ENCODE measurements around the gene UBL3. TPM values are rescaled to one million over a fixed set of nuclear protein-coding genes. Genes with fewer than 3 reads are reported as not detected.

Gene UBL3
- total RNA-seq, 1 experiment from 2014 or later, result 13.8 TPM

- no peaks in the 10 kb centered on the region for H3K9me3 Mint-ChIP-seq (ENCODE audit: low read depth, unreplicated experiment)
- TF ChIP-seq CTCF (IDR thresholded peaks at IDR 0.05; ENCODE audit: unreplicated experiment), result no peak
- H3K27me3 Mint-ChIP-seq (ENCODE audit: unreplicated experiment), result peaks cover 20% of the 10 kb centered on the region
- no TSS peak for BruUV-seq (replicated peaks)
- no peaks in the 10 kb centered on the region for H3K36me3 Mint-ChIP-seq (ENCODE audit: insufficient read depth, unreplicated experiment)
- no peak overlapping the region for H3K4me3 Mint-ChIP-seq (ENCODE audit: low read depth, unreplicated experiment)
- CTCF ChIA-PET, result no interaction called here
- no peaks in the 10 kb centered on the region for H3K4me1 Mint-ChIP-seq (ENCODE audit: low read depth, unreplicated experiment)
- no peak for DNase-seq
- intact Hi-C loops (cut with micrococcal nuclease; ENCODE audit: unreplicated experiment), result no loop called here
- no peak overlapping the region for H3K27ac Mint-ChIP-seq (ENCODE audit: unreplicated experiment)
Observed at GRCh38 chr13:29737061-29737460, 113.4 kb downstream of the UBL3 start.

- BruUV-seq (replicated peaks), result no TSS peak
- TF ChIP-seq CTCF (IDR thresholded peaks at IDR 0.05; ENCODE audit: unreplicated experiment), result no peak
- CTCF ChIA-PET, result no interaction called here
- H3K27me3 Mint-ChIP-seq (ENCODE audit: unreplicated experiment), result peaks cover 59% of the 10 kb centered on the region
- DNase-seq, result no peak
- no peak overlapping the region for H3K4me3 Mint-ChIP-seq (ENCODE audit: low read depth, unreplicated experiment)
- no peaks in the 10 kb centered on the region for H3K36me3 Mint-ChIP-seq (ENCODE audit: insufficient read depth, unreplicated experiment)
- H3K9me3 Mint-ChIP-seq (ENCODE audit: low read depth, unreplicated experiment), result no peaks in the 10 kb centered on the region
- H3K27ac Mint-ChIP-seq (ENCODE audit: unreplicated experiment), result no peak overlapping the region
- no peaks in the 10 kb centered on the region for H3K4me1 Mint-ChIP-seq (ENCODE audit: low read depth, unreplicated experiment)
- intact Hi-C loops (cut with micrococcal nuclease; ENCODE audit: unreplicated experiment), result no loop called here
Observed at GRCh38 chr13:29733147-29733611, 117.2 kb downstream of the UBL3 start.

- H3K9me3 Mint-ChIP-seq (ENCODE audit: low read depth, unreplicated experiment), result peaks cover 2% of the 10 kb centered on the region
- intact Hi-C loops (cut with micrococcal nuclease; ENCODE audit: unreplicated experiment), result no loop called here
- DNase-seq, result no peak
- H3K27me3 Mint-ChIP-seq (ENCODE audit: unreplicated experiment), result peaks cover 76% of the 10 kb centered on the region
- no peaks in the 10 kb centered on the region for H3K36me3 Mint-ChIP-seq (ENCODE audit: insufficient read depth, unreplicated experiment)
- no peaks in the 10 kb centered on the region for H3K4me1 Mint-ChIP-seq (ENCODE audit: low read depth, unreplicated experiment)
- BruUV-seq (replicated peaks), result no TSS peak
- CTCF ChIA-PET, result no interaction called here
- TF ChIP-seq CTCF (IDR thresholded peaks at IDR 0.05; ENCODE audit: unreplicated experiment), result no peak
- no peak overlapping the region for H3K27ac Mint-ChIP-seq (ENCODE audit: unreplicated experiment)
- H3K4me3 Mint-ChIP-seq (ENCODE audit: low read depth, unreplicated experiment), result no peak overlapping the region
Observed at GRCh38 chr13:29730253-29730652, 120.2 kb downstream of the UBL3 start.

GRCh38 chr13:29722415-29722814, 128.0 kb downstream of the UBL3 start:
- no peak overlapping the region for H3K4me3 Mint-ChIP-seq (ENCODE audit: low read depth, unreplicated experiment)
- H3K36me3 Mint-ChIP-seq (ENCODE audit: insufficient read depth, unreplicated experiment), result no peaks in the 10 kb centered on the region
- intact Hi-C loops (cut with micrococcal nuclease; ENCODE audit: unreplicated experiment), result no loop called here
- no TSS peak for BruUV-seq (replicated peaks)
- no peak for DNase-seq
- TF ChIP-seq CTCF (IDR thresholded peaks at IDR 0.05; ENCODE audit: unreplicated experiment), result no peak
- H3K4me1 Mint-ChIP-seq (ENCODE audit: low read depth, unreplicated experiment), result no peaks in the 10 kb centered on the region
- CTCF ChIA-PET, result no interaction called here
- no peak overlapping the region for H3K27ac Mint-ChIP-seq (ENCODE audit: unreplicated experiment)
- H3K9me3 Mint-ChIP-seq (ENCODE audit: low read depth, unreplicated experiment), result peaks cover 2% of the 10 kb centered on the region
- H3K27me3 Mint-ChIP-seq (ENCODE audit: unreplicated experiment), result peaks cover 60% of the 10 kb centered on the region
